ENCODE results near the gene AKT1S1. TPM values are rescaled to one million over a fixed set of nuclear protein-coding genes. Genes with fewer than 3 reads are reported as not detected.

AKT1S1 gene
- total RNA-seq, 2 experiments from 2014 or later: 7.3 to 19.8 TPM

DNA sequence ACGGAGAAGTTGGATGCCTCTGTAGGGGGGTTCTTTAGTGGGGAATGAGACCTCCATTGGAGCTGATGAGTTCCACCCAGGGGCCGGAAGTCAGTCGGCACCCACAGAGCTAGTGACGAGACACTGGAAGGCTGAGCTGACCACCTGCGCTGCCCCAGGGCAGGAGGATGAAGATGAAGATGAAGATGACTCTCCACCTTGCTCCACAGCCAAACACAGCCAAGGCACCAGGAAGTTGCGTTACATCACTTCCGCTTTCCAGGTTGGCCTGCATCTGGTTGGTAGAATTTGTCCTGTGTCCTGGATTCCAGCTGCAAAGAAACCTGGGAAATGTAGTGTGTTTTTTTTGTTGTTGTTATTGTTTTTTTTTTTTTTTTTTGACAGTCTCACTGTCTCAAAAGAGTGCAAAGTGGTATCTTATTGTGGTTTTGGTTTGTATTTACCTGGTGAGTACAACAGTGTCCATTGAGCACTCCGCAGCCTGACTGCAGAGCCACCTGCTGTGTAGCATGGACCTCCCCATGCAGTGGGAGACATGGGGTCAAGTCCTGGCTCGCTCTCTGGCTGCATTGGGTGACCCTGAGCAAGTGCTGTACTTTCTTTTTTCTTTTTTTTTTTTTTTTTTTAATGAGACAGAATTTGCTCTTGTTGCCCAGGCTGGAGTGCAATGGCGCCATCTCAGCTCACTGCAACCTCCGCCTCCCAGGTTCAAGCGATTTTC, 2.2 kb upstream of the AKT1S1 start:
- H3K4me3 ChIP-seq (ENCODE audit: low read depth, low read length, poor library complexity, severe bottlenecking): peak overlapping the region; percentile 90
- H3K36me3 ChIP-seq (ENCODE audit: insufficient read depth, low read length): peaks cover 26% of the 10 kb centered on the region
- BruUV-seq (replicated peaks): no TSS peak
- H3K4me2 ChIP-seq (ENCODE audit: low read length): peak overlapping the region; percentile 98
- H3K27ac ChIP-seq (ENCODE audit: low read depth, low read length, poor library complexity, severe bottlenecking): no peak overlapping the region
- H3K79me2 ChIP-seq (ENCODE audit: insufficient read depth, low read depth, low read length): peaks cover 13% of the 10 kb centered on the region; the same call in 1 of the 2 replicates
- H3K4me1 ChIP-seq (ENCODE audit: insufficient read depth, low read length, poor library complexity, severe bottlenecking): peaks cover 28% of the 10 kb centered on the region
- TF ChIP-seq EZH2phosphoT487 (IDR thresholded peaks at IDR 0.05; ENCODE audit: borderline replicate concordance, low read depth, low read length): no peak
- TF ChIP-seq, protein P1, sequence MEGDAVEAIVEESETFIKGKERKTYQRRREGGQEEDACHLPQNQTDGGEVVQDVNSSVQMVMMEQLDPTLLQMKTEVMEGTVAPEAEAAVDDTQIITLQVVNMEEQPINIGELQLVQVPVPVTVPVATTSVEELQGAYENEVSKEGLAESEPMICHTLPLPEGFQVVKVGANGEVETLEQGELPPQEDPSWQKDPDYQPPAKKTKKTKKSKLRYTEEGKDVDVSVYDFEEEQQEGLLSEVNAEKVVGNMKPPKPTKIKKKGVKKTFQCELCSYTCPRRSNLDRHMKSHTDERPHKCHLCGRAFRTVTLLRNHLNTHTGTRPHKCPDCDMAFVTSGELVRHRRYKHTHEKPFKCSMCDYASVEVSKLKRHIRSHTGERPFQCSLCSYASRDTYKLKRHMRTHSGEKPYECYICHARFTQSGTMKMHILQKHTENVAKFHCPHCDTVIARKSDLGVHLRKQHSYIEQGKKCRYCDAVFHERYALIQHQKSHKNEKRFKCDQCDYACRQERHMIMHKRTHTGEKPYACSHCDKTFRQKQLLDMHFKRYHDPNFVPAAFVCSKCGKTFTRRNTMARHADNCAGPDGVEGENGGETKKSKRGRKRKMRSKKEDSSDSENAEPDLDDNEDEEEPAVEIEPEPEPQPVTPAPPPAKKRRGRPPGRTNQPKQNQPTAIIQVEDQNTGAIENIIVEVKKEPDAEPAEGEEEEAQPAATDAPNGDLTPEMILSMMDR (conservative IDR thresholded peaks at IDR 0.05; ENCODE audit: low read length): no peak
- no peaks in the 10 kb centered on the region for H3K9me2 ChIP-seq (ENCODE audit: insufficient read depth, low read length)
- intact Hi-C loops (cut with micrococcal nuclease; ENCODE audit: unreplicated experiment): loop anchor here (5.0 kb wide), 1 partner anchor 287 kb away; the partner anchor contains the start of gene PRR12
- no peak overlapping the region for H2AFZ ChIP-seq (ENCODE audit: low read length)
- no peaks in the 10 kb centered on the region for H4K20me1 ChIP-seq (ENCODE audit: insufficient read depth, low read length)
- no peak for DNase-seq (ENCODE audit: low spot score)
- ChIA-PET POLR2A (interaction anchor here (1.0 kb wide), 1 partner anchor 10 kb away, joined by 3 read pairs; no protein-coding TSS in a partner anchor), CTCF (ENCODE audit: unreplicated experiment) (no interaction called here)
- H3K9me3 ChIP-seq (ENCODE audit: low read length): no peaks in the 10 kb centered on the region

DNA sequence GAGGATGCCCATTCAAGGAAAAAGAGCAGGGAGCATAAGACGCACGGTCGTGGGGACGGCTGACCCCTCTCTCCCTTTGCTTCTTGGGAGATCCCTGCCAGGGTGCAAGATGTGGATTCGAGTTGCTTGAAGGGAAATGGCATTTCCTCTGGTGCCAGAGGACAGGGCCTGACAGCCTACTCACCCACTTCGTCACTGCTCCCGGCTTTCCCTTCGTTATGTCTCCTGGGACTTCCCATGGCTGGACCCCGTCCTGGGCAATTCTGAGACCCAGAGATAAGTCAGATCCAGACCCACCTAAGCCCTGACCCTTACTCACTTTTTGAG, 1.6 kb upstream of the AKT1S1 start:
- no peaks in the 10 kb centered on the region for H3K9me3 ChIP-seq (ENCODE audit: low read length)
- H4K20me1 ChIP-seq (ENCODE audit: insufficient read depth, low read length): no peaks in the 10 kb centered on the region
- H3K9me2 ChIP-seq (ENCODE audit: insufficient read depth, low read length): no peaks in the 10 kb centered on the region
- ChIA-PET POLR2A (no interaction called here), CTCF (ENCODE audit: unreplicated experiment) (no interaction called here)
- DNase-seq (ENCODE audit: low spot score): no peak
- peaks cover 26% of the 10 kb centered on the region for H3K36me3 ChIP-seq (ENCODE audit: insufficient read depth, low read length)
- H2AFZ ChIP-seq (ENCODE audit: low read length): no peak overlapping the region
- intact Hi-C loops (cut with micrococcal nuclease; ENCODE audit: unreplicated experiment): loop anchor here (5.0 kb wide), 1 partner anchor 286 kb away; the partner anchor contains the start of gene PRR12
- no peak for TF ChIP-seq EZH2phosphoT487 (IDR thresholded peaks at IDR 0.05; ENCODE audit: borderline replicate concordance, low read depth, low read length)
- TF ChIP-seq, protein P1 (conservative IDR thresholded peaks at IDR 0.05; ENCODE audit: low read length): no peak
- peaks cover 28% of the 10 kb centered on the region for H3K4me1 ChIP-seq (ENCODE audit: insufficient read depth, low read length, poor library complexity, severe bottlenecking)
- H3K4me3 ChIP-seq (ENCODE audit: low read depth, low read length, poor library complexity, severe bottlenecking): peak overlapping the region; percentile 90
- peaks cover 13% of the 10 kb centered on the region; the same call in 1 of the 2 replicates for H3K79me2 ChIP-seq (ENCODE audit: insufficient read depth, low read depth, low read length)
- BruUV-seq (replicated peaks): no TSS peak
- H3K27ac ChIP-seq (ENCODE audit: low read depth, low read length, poor library complexity, severe bottlenecking): no peak overlapping the region
- H3K4me2 ChIP-seq (ENCODE audit: low read length): peak overlapping the region; percentile 98
